Measurements from ENCODE around the gene MAN2B2.

Gene MAN2B2

GRCh38 chr4:6574747-6575502 is at the start of gene MAN2B2:
TSS of gene MAN2B2 (plus strand) at chr4:6575189. CDS start at chr4:6575211, 22 bp downstream.
- peak; percentile 63 for DNase-seq (ENCODE audit: low read depth)

- no peak for DNase-seq (ENCODE audit: low read depth)
Measured at GRCh38 chr4:6525474-6525873, 49.5 kb upstream of the MAN2B2 start.

GRCh38 chr4:6526156-6526555 is 48.8 kb upstream of the MAN2B2 start:
- no peak for DNase-seq (ENCODE audit: low read depth)

GRCh38 chr4:6526671-6527091 is 48.3 kb upstream of the MAN2B2 start:
- DNase-seq (ENCODE audit: low read depth), result no peak

GRCh38 chr4:6527259-6527658 is 47.7 kb upstream of the MAN2B2 start:
- DNase-seq (ENCODE audit: low read depth), result no peak

- no peak for DNase-seq (ENCODE audit: low read depth)
Measured at GRCh38 chr4:6527683-6528595, 47.0 kb upstream of the MAN2B2 start.

GRCh38 chr4:6529021-6529420 is 46.0 kb upstream of the MAN2B2 start:
- DNase-seq (ENCODE audit: low read depth), result no peak

GRCh38 chr4:6530301-6530700 is 44.7 kb upstream of the MAN2B2 start:
- DNase-seq (ENCODE audit: low read depth), result no peak

- DNase-seq (ENCODE audit: low read depth), result no peak
Measured at GRCh38 chr4:6530964-6531363, 44.0 kb upstream of the MAN2B2 start.

- DNase-seq (ENCODE audit: low read depth), result no peak
Measured at GRCh38 chr4:6532102-6532501, 42.9 kb upstream of the MAN2B2 start.

- DNase-seq (ENCODE audit: low read depth), result no peak
Measured at GRCh38 chr4:6532658-6533057, 42.3 kb upstream of the MAN2B2 start.

GRCh38 chr4:6534050-6534449 is 40.9 kb upstream of the MAN2B2 start:
- no peak for DNase-seq (ENCODE audit: low read depth)

GRCh38 chr4:6534618-6535328 is 40.2 kb upstream of the MAN2B2 start:
- no peak for DNase-seq (ENCODE audit: low read depth)

- DNase-seq (ENCODE audit: low read depth), result no peak
Measured at GRCh38 chr4:6535329-6535692, 39.7 kb upstream of the MAN2B2 start.

GRCh38 chr4:6535706-6536105 is 39.3 kb upstream of the MAN2B2 start:
- DNase-seq (ENCODE audit: low read depth), result no peak

- DNase-seq (ENCODE audit: low read depth), result no peak
Measured at GRCh38 chr4:6538111-6538510, 36.9 kb upstream of the MAN2B2 start.

- DNase-seq (ENCODE audit: low read depth), result no peak
Measured at GRCh38 chr4:6538575-6538974, 36.4 kb upstream of the MAN2B2 start.

- no peak for DNase-seq (ENCODE audit: low read depth)
Measured at GRCh38 chr4:6539009-6539764, 35.8 kb upstream of the MAN2B2 start.

GRCh38 chr4:6540879-6541278 is 34.1 kb upstream of the MAN2B2 start:
- no peak for DNase-seq (ENCODE audit: low read depth)

- no peak for DNase-seq (ENCODE audit: low read depth)
Measured at GRCh38 chr4:6541789-6542188, 33.2 kb upstream of the MAN2B2 start.

GRCh38 chr4:6542951-6543350 is 32.0 kb upstream of the MAN2B2 start:
- no peak for DNase-seq (ENCODE audit: low read depth)

GRCh38 chr4:6546091-6546490 is 28.9 kb upstream of the MAN2B2 start:
- DNase-seq (ENCODE audit: low read depth), result no peak

Measured in stimulated activated CD8-positive, alpha-beta memory T cell treated with anti-CD3 and anti-CD28 coated beads, Interleukin-12 subunit alpha, Interleukin-12 subunit beta, amount 100 ng/mL, for 1 hour (primary cell).